AG09309 (cell line): ENCODE measurements around the gene SNX21.
"Not testable (repeated sequence)": the region's sequence is repeated elsewhere in the genome, so short reads cannot be mapped to it uniquely, and the experiment has no call there.

Experiments
- DNase-seq: peaks from one replicate; pipeline ENCODE4 v3.0.0-alpha.2; 2010; ENCODE audit warnings: low read depth
- H3K4me3 ChIP-seq: 2 replicates; pipeline ENCODE4 v1.5.1; 2011; ENCODE audit warnings: mild to moderate bottlenecking, low read depth, low read length, moderate library complexity; ENCODE audit not compliant: control insufficient read depth
- CTCF ChIP-seq: IDR thresholded peaks from 2 replicates; pipeline ENCODE4 v1.5.1; 2011; ENCODE audit warnings: mild to moderate bottlenecking, low read depth, low read length, inconsistent platforms; ENCODE audit not compliant: insufficient read depth, control insufficient read depth; ENCODE audit errors: missing control alignments

SNX21 gene

GRCh38 chr20:45833030-45833882 is at the start of gene SNX21:
Gene SNX21 (plus strand): TSS chr20:45833799. CDS start chr20:45833920, 121 bp downstream.
- H3K4me3 ChIP-seq = peak within 1 kb of the TSS; percentile 73
- no peak for TF ChIP-seq CTCF
- DNase-seq = peak; percentile 82

GRCh38 chr20:45788351-45788750 is 45.2 kb upstream of the SNX21 start:
- DNase-seq = no peak
- no peak for TF ChIP-seq CTCF
- H3K4me3 ChIP-seq = no peak overlapping the region

GRCh38 chr20:45792317-45793118 is 41.1 kb upstream of the SNX21 start:
- DNase-seq = no peak
- no peak for TF ChIP-seq CTCF
- peak overlapping the region; percentile 88 for H3K4me3 ChIP-seq

- DNase-seq = no peak
- no peak overlapping the region for H3K4me3 ChIP-seq
- TF ChIP-seq CTCF = no peak
Observed at GRCh38 chr20:45796337-45797065, 37.1 kb upstream of the SNX21 start.

DNA sequence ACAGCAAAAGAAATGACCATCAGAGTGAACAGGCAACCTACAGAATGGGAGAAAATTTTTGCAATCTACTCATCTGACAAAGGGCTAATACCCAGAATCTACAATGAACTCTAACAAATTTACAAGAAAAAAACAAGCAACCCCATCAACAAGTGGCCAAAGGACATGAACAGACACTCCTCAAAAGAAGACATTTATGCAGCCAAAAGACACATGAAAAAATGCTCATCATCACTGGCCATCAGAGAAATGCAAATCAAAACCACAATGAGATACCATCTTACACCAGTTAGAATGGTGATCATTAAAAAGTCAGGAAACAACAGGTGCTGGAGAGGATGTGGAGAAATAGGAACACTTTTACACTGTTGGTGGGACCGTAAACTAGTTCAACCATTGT is 36.1 kb upstream of the SNX21 start:
- H3K4me3 ChIP-seq, DNase-seq: not testable (repeated sequence)

DNA sequence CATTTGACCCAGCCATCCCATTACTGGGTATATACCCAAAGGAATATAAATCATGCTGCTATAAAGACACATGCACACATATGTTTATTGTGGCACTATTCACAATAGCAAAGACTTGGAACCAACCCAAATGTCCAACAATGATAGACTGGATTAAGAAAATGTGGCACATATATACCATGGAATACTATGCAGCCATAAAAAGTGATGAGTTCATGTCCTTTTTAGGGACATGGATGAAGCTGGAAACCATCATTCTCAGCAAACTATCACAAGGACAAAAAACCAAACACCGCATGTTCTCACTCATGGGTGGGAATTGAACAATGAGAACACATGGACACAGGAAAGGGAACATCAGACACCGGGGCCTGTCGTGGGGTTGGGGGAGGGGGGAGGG is 35.6 kb upstream of the SNX21 start:
- not testable (repeated sequence) for DNase-seq, H3K4me3 ChIP-seq

GRCh38 chr20:45798935-45799642 is 34.5 kb upstream of the SNX21 start:
- H3K4me3 ChIP-seq = no peak overlapping the region
- TF ChIP-seq CTCF = peak; percentile 81
- no peak for DNase-seq
